ENCODE data around the gene PEPD.

GRCh38 chr19:33530842-33531241 is 9.3 kb upstream of the PEPD start:
- TF ChIP-seq CTCF (IDR thresholded peaks at IDR 0.05; ENCODE audit: low read depth, low read length, missing input control) (no peak), YY1 (IDR thresholded peaks at IDR 0.05) (no peak), SP1 (IDR thresholded peaks at IDR 0.05) (no peak), JUND (IDR thresholded peaks at IDR 0.05) (no peak), TAF1 (conservative IDR thresholded peaks at IDR 0.05) (no peak)
- TF ChIP-seq, protein P1, sequence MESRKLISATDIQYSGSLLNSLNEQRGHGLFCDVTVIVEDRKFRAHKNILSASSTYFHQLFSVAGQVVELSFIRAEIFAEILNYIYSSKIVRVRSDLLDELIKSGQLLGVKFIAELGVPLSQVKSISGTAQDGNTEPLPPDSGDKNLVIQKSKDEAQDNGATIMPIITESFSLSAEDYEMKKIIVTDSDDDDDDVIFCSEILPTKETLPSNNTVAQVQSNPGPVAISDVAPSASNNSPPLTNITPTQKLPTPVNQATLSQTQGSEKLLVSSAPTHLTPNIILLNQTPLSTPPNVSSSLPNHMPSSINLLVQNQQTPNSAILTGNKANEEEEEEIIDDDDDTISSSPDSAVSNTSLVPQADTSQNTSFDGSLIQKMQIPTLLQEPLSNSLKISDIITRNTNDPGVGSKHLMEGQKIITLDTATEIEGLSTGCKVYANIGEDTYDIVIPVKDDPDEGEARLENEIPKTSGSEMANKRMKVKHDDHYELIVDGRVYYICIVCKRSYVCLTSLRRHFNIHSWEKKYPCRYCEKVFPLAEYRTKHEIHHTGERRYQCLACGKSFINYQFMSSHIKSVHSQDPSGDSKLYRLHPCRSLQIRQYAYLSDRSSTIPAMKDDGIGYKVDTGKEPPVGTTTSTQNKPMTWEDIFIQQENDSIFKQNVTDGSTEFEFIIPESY (IDR thresholded peaks at IDR 0.05) = no peak

All from liver (tissue), 3 donors.